IPS-NIHi11 (cell line): Measurements from ENCODE around the gene RAB11B.
"Not testable (repeated sequence)": the region's sequence is repeated elsewhere in the genome, so short reads cannot be mapped to it uniquely, and the experiment has no call there.

ENCODE experiments used
- DNase-seq: peaks from one replicate; pipeline ENCODE4 v3.0.0; 2012; ENCODE audit warnings: mixed read lengths, low spot score

Gene RAB11B

DNA sequence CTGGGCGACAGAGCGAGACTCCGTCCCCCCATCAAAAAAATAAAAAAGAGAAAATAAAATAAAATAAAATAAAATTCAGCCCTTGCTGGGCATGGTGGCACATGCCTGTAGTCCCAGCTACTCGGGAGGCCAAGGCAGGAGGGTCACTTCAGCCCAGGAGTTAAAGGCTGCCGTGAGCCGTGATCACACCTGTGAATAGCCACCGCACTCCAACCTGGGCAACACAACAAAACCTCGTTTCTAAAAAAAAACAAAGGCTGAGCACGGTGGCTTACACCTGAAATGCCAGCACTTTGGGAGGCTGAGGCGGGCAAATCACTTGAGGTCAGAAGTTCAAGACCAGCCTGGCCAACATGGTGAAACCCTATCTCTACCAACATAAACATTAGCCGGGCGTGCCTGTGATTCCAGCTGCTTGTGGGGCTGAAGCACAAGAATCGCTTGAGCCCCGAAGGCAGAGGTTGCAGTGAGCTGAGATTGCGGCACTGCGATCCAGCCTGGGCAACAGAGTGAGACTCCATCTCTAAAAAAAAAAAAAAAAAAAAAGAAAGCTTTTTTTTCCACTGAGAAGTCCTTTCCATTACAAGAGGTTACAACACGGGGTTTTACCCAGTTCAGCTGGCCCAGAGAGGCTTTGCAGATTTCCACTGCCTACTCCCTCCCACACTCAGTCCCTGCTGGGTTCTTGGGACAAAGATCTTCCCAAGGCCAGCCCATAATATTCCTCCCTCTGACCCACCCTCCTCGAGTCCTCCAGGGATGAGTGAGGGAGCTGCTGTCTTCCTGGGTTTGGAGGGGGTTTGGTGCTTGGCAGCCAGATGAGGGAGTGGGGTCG is 19.8 kb upstream of the RAB11B start:
- no peak for DNase-seq

- no peak for DNase-seq
These were observed 19.0 kb upstream of the RAB11B start for GRCh38 chr19:8371011-8371804.

- DNase-seq, result no peak
These were observed 16.0 kb upstream of the RAB11B start for GRCh38 chr19:8373867-8374813.

DNA sequence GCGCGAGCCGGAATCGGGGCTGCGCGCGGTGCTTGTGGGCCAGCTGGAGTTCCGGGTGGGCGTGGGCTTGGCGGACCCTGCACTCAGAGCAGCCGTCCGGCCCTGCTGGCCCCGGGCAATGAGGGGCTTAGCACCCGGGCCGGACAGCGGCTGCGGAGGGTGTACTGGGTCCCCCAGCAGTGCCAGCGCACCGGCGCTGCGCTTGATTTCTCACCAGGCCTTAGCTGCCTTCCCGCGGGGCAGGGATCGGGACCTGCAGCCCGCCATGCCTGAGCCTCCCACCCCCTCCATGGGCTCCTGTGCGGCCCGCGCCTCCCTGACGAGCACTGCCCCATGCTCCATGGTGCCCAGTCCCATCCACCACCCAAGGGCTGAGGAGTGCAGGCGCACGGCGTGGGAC is 14.4 kb upstream of the RAB11B start:
- not testable (repeated sequence) for DNase-seq

DNA sequence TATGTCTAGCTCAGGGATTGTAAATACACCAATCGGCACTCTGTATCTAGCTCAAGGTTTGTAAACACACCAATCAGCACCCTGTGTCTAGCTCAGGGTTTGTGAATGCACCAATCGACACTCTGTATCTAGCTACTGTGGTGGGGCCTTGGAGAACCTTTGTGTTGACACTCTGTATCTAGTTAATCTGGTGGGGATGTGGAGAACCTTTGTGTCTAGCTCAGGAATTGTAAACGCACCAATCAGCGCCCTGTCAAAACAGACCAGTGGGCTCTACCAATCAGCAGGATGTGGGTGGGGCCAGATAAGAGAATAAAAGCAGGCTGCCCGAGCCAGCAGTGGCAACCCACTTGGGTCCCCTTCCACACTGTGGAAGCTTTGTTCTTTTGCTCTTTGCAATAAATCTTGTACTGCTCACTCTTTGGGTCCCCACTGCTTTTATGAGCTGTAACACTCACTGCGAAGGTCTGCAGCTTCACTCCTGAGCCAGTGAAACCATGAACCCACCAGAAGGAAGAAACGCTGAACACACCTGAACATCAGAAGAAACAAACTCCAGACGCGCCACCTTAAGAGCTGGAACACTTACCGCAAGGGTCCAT is 13.7 kb upstream of the RAB11B start:
- not testable (repeated sequence) for DNase-seq

GRCh38 chr19:8377598-8377997 is 12.6 kb upstream of the RAB11B start:
- DNase-seq, result peak; percentile 1

DNA sequence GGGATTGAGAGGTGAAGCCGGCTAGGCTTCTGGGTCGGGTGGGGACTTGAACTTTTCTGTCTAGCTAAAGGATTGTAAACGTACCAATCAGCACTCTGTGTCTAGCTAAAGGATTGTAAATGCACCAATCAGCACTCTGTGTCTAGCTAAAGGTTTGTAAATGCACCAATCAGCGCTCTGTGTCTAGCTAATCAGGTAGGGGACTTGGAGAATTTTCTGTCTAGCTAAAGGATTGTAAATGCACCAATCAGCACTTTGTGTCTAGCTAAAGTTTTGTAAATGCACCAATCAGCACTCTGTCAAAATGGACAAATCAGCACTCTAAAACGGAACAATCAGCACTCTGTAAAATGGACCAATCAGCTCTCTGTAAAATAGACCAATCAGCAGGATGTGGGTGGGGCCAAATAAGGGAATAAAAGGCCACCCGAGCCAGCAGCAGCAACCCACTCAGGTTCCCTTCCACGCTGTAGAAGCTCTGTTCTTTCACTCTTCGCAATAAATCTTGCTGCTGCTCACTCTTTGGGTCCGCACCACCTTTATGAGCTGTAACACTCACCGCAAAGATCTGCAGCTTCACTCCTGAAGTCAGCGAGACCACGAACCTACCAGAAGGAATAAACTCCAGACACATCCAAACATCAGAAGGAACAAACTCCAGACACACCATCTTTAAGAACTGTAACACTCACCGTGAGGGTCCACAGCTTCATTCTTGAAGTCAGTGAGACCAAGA is 10.8 kb upstream of the RAB11B start:
- DNase-seq, result not testable (repeated sequence)

DNA sequence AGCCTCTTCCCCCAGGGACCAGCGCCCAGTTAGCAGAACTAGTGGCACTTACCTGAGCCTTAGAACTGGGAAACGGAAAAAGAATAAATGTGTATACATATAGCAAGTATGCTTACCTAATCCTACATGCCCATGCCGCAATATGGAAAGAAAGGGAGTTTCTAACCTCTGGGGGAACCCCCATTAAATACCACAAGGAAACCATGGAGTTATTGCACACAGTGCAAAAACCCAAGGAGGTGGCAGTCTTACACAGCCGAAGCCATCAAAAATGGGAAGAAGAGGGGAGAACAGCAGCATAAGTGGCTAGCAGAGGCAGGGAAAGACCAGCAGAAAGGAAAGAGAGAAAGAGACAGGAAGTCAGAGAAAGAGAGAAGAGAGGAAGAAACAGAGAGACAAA is 5.6 kb upstream of the RAB11B start:
- DNase-seq, result not testable (repeated sequence)

GRCh38 chr19:8385103-8385502 is 5.1 kb upstream of the RAB11B start:
- DNase-seq, result not testable (repeated sequence)

DNA sequence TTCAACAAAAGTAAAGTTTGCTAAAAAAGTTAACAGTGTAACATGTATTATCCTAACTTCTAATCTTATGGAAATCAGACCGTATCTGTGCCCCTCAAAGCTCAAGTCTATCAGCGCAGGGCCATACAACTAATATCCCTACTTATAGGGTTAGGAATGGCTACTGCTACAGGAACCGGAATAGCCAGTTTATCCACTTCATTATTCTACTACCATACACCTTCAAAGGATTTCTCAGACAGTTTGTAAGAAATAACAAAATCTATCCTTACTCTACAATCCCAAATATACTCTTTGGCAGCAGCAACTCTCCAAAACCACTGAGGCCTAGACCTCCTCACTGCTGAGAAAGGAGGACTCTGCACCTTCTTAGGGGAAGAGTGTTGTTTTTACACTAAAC is 4.6 kb upstream of the RAB11B start:
- DNase-seq, result not testable (repeated sequence)

DNA sequence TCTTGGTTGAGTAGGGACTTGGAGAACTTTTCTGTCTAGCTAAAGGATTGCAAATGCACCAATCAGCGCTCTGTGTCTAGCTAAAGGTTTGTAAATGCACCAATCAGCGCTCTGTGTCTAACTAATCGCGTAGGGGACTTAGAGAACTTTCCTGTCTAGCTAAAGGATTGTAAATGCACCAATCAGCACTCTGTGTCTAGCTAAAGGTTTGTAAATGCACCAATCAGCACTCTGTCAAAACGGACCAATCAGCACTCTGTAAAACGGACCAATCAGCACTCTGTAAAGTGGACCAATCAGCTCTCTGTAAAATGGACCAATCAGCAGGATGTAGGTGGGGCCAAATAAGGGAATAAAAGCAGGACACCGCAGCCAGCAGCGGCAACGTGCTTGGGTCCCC is 3.7 kb upstream of the RAB11B start:
- not testable (repeated sequence) for DNase-seq

- DNase-seq, result no peak
These were observed 3.2 kb upstream of the RAB11B start for GRCh38 chr19:8386990-8387389.

DNA sequence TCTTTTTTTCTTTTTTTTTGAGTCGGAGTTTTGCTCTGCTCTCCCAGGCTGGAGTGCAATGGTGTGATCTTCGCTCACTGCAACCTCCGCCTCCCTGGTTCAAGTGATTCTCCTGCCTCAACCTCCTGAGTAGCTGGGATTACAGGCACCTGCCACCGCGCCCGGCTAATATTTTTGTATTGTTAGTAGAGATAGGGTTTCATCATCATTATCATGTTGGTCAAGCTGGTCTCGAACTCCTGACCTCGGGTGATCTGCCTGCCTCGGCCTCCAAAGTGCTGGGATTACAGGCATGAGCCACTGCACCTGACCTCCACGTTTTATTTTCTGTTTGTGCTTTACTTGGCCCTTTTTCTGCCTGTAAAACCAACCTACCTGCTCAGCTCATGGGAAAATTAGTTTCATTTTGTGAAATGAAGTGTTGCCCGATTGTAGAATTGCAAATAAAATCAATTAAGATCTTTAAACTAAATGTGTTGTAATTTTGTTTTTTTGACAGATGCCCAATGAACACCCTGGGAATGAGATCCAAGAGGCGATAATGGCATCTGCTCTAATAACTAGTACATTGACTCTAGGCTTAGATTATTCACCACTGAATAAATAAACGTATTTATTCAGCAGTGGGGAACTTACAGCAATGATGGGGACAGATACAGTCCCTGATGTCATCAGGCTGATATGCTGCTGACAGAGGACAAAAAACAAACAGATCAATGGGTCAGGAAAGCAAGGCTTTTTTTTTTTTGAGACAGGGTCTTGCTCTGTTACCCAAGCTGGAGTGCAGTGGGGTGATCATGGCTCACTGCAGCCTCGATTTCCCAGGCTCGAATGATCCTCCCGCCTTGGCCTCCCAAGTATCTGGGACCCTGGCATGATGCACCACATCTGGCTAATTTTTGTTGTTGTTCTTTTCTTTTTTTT is 2.2 kb upstream of the RAB11B start:
- DNase-seq, result no peak

DNA sequence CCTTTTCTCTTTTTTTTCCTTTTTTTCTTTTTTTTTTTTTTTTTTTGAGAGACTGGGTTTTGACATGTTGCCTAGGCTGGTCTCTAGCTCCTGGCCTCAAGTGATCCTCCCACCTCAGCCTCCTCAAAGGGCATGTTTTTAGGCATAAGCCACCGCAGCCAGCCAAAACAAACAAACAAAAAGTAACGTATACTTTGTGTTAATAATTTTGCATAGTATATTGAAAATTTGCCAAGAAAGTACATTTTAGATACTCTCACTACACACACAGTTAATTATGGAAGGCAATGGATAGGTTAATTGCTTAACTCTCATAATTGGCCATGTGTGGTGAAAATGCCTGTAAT is 1.6 kb upstream of the RAB11B start:
- no peak for DNase-seq

GRCh38 chr19:8390617-8390981 is 439 bp downstream of the RAB11B start:
- DNase-seq, result peak; percentile 92

GRCh38 chr19:8391198-8392016 is 1.2 kb downstream of the RAB11B start:
- DNase-seq, result no peak

DNA sequence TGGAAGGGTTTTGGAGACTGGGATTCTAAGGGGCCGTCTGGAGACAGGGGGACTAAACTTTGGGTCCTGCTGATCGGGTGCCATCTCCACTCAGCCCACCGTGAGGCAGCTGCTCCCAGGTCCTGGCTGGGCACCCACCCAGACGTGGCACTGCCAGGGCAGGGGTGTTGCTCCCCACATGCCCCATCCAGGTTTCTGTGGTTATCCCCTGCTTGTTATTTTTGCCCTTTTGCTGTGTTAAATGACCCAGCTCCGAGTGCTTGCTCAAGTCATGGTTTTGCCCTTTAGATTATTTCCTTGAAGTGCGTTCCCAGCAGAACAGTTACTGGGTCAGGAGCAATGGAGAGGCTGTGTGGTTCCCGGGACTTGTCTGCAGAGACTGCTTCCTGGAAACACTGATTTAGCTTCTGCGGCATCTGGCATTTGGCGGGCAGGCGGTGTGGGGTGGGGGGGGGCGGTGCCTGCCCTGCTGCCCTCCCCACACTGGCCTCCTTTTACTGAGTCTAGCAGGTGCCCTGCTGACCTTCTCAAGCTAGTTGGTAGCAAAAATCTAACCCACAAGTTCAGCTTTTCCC is 1.9 kb downstream of the RAB11B start:
- DNase-seq, result no peak

DNA sequence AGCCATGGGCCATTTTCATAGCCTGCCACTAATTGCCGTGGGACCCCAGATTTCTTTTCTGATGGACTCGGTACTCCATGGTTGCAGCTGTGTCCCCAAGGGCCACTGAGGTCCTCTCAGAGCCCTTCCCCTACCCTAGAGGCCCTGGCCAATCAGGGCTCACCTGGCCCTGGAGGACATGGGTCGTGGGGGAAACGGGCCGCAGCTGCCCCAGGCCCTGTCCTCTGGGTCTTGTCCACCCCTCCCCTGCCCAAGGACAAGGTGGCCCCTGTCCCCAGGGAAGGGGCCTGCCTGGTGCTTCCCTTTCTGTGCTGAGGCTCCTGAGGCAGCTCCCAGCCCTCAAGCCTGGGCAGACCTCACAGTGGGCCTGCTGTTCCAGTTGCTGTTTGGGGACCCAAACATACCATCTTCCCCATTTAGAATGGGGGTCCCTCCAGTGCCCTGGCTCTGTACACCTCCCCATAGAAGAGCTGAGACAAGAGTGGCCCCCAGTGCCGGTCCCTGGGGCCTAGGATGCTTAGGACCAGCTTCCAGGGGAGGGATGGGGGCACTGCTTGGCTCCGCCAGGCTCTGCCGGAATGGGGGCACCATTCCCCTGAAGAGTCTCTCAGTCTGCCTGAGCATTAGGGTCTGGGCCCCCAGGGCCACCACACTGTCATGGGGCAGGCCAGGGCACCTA is 3.2 kb downstream of the RAB11B start:
- DNase-seq, result no peak
